Limb (tissue), 2 donors: ENCODE results near the gene STK10.

ENCODE experiments used
- DNase-seq, 2 donors: peaks; one replicate each; pipeline ENCODE4 v3.0.0-alpha.2; 2016; ENCODE audit errors: extremely low spot score in 2 of 2

STK10 gene

GRCh38 chr5:172110921-172111851 lies 76.8 kb downstream of the STK10 start:
- DNase-seq, result peak in 1 of 2 donors; percentile 43

- no peak for DNase-seq
Measured at GRCh38 chr5:172110260-172110815, 77.7 kb downstream of the STK10 start.

GRCh38 chr5:172109749-172110148 lies 78.3 kb downstream of the STK10 start:
- DNase-seq, result no peak

GRCh38 chr5:172107571-172107970 lies 80.5 kb downstream of the STK10 start:
- peak; percentile 45 to 49 for DNase-seq

- DNase-seq, result peak; percentile 53 to 90
Measured at GRCh38 chr5:172106511-172107356, 81.3 kb downstream of the STK10 start.

- no peak for DNase-seq
Measured at GRCh38 chr5:172105811-172106210, 82.2 kb downstream of the STK10 start.

- DNase-seq, result no peak
Measured at GRCh38 chr5:172104801-172105701, 83.0 kb downstream of the STK10 start.

GRCh38 chr5:172104021-172104420 lies 84.0 kb downstream of the STK10 start:
- no peak for DNase-seq

- DNase-seq, result peak; percentile 69 to 74
Measured at GRCh38 chr5:172102913-172103626, 85.0 kb downstream of the STK10 start.

- no peak for DNase-seq
Measured at GRCh38 chr5:172102218-172102870, 85.7 kb downstream of the STK10 start.

GRCh38 chr5:172101547-172102217 lies 86.3 kb downstream of the STK10 start:
- no peak for DNase-seq

- no peak for DNase-seq
Measured at GRCh38 chr5:172098883-172099282, 89.1 kb downstream of the STK10 start.

GRCh38 chr5:172098046-172098445 lies 90.0 kb downstream of the STK10 start:
- DNase-seq, result no peak

- DNase-seq, result no peak
Measured at GRCh38 chr5:172097356-172097755, 90.7 kb downstream of the STK10 start.

- DNase-seq, result no peak
Measured at GRCh38 chr5:172096207-172096940, 91.7 kb downstream of the STK10 start.

GRCh38 chr5:172095368-172096206 lies 92.4 kb downstream of the STK10 start:
- DNase-seq, result no peak

- no peak for DNase-seq
Measured at GRCh38 chr5:172093965-172094364, 94.1 kb downstream of the STK10 start.

- DNase-seq, result no peak
Measured at GRCh38 chr5:172093559-172093958, 94.5 kb downstream of the STK10 start.
